ENCODE results near the gene SSBP3.

DNA sequence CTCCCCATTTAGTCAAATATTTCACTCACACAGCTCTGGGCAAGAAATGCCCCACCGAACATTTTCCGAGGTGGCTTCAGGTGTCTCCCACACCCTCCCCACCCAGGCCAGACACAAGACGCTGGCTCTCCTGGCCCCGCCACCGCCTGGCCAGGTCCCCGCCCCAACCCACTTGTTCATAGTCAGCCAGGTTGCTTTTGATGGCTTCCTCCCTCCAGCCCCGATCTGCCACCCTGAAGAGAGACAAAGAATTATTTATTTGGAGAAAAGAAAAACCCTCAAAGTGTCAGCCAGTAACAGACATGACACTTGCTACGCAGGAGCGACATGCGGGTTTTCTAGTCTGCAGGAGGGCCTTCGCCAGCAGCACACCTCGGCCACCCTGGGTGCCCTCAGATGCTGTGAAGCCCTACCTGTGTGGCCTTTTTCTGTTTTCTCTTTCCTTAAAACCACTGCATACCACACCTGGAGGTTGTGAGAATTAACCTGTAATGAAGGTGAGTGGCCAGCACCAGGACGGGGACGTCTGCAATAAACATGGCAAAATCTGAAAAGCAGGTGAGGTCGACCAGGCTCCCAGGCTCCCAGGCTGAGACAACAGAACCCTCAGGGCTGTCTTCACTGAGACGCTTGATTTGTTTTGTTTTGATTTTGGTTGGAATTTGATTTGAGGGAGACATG is 27.2 kb downstream of the SSBP3 start:
- TF ChIP-seq, protein P1, sequence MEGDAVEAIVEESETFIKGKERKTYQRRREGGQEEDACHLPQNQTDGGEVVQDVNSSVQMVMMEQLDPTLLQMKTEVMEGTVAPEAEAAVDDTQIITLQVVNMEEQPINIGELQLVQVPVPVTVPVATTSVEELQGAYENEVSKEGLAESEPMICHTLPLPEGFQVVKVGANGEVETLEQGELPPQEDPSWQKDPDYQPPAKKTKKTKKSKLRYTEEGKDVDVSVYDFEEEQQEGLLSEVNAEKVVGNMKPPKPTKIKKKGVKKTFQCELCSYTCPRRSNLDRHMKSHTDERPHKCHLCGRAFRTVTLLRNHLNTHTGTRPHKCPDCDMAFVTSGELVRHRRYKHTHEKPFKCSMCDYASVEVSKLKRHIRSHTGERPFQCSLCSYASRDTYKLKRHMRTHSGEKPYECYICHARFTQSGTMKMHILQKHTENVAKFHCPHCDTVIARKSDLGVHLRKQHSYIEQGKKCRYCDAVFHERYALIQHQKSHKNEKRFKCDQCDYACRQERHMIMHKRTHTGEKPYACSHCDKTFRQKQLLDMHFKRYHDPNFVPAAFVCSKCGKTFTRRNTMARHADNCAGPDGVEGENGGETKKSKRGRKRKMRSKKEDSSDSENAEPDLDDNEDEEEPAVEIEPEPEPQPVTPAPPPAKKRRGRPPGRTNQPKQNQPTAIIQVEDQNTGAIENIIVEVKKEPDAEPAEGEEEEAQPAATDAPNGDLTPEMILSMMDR (IDR thresholded peaks at IDR 0.05): no peak
- TF ChIP-seq POLR2AphosphoS5 (IDR thresholded peaks at IDR 0.05): no peak

All from breast epithelium (tissue), 3 donors.